T-cell (primary cell): Measurements from ENCODE around the gene BCL11B. TPM values are rescaled to one million over a fixed set of nuclear protein-coding genes. Genes with fewer than 3 reads are reported as not detected.

Source experiments
- ATAC-seq, 4 experiments: fragments of 200-7000 bp in 3 of 4; fragments of 150-1000 bp in 1 of 4; cut with Tn5 transposase; replicated peaks in 1 of 4; 1 replicate in 3 of 4; 2 replicates in 1 of 4; pipeline ENCODE4 v1.10.0; 2021; ENCODE audit warnings: moderate library complexity in 3 of 4, mild to moderate bottlenecking in 2 of 4, moderate number of reproducible peaks in 1 of 4
- CTCF ChIA-PET, 2 donors: fragments of 300-600 bp; sonication (Branson Sonifier 250); formaldehyde crosslinking; loops; one replicate each; lab custom pipeline; 2022; ENCODE audit warnings: antibody characterized with exemption in 2 of 2; lab: Charles Lee
- POLR2A ChIA-PET, 2 donors: fragments of 300-600 bp; sonication (Branson Sonifier 250); formaldehyde crosslinking; loops; one replicate each; lab custom pipeline; 2022; ENCODE audit warnings: antibody characterized with exemption in 2 of 2; lab: Charles Lee
- DNase-seq, 35 experiments: peaks; one replicate each; pipeline versions ENCODE4 v3.0.0 to v3.0.0-alpha.2; 2013 to 2023
- H3K27ac ChIP-seq: one replicate; pipeline ENCODE4 v1.5.1; 2013; ENCODE audit warnings: low read length
- H3K27me3 ChIP-seq, 2 experiments: replicated peaks in 1 of 2; 1 replicate in 1 of 2; 2 replicates in 1 of 2; pipeline versions ENCODE4 v1.6.1 to v1.7.0; 2013; ENCODE audit warnings: low read length in 1 of 2, mixed read lengths in 1 of 2; ENCODE audit not compliant: control insufficient read depth in 2 of 2, insufficient read depth in 2 of 2; ENCODE audit errors: extremely low read depth in 1 of 2
- H3K36me3 ChIP-seq, 2 donors: 1 replicate in 1 of 2; 2 replicates in 1 of 2; pipeline versions ENCODE4 v1.6.1 to v1.7.0; 2013; ENCODE audit warnings: low read length in 1 of 2; ENCODE audit not compliant: control insufficient read depth in 2 of 2, insufficient read depth in 1 of 2; ENCODE audit errors: extremely low read depth in 1 of 2
- H3K4me1 ChIP-seq, 2 experiments: 1 replicate in 1 of 2; 2 replicates in 1 of 2; pipeline versions ENCODE4 v1.6.1 to v1.7.0; 2013; ENCODE audit warnings: low read length in 2 of 2, mixed read lengths in 1 of 2; ENCODE audit not compliant: insufficient read depth in 2 of 2, control insufficient read depth in 1 of 2; ENCODE audit errors: extremely low read depth in 1 of 2
- H3K4me3 ChIP-seq, 2 donors: 1 replicate in 1 of 2; 2 replicates in 1 of 2; pipeline versions ENCODE4 v1.5.1 to v1.7.0; 2013; ENCODE audit warnings: mild to moderate bottlenecking in 2 of 2, low read length in 1 of 2, moderate library complexity in 1 of 2; ENCODE audit not compliant: control insufficient read depth in 1 of 2; ENCODE audit errors: extremely low read depth in 1 of 2
- H3K9me3 ChIP-seq: 2 replicates; pipeline ENCODE4 v1.7.0; 2013
- H3K27ac Mint-ChIP-seq, 2 donors: one replicate each; pipeline ENCODE4 v1.8.0; 2020 to 2021; ENCODE audit warnings: mild to moderate bottlenecking in 2 of 2, mixed read lengths in 2 of 2
- H3K27me3 Mint-ChIP-seq, 2 donors: one replicate each; pipeline ENCODE4 v1.8.0; 2021 to 2022; ENCODE audit warnings: mixed read lengths in 2 of 2
- H3K36me3 Mint-ChIP-seq: one replicate; pipeline ENCODE4 v1.8.0; 2021; ENCODE audit warnings: mixed read lengths
- H3K4me1 Mint-ChIP-seq, 3 donors: one replicate each; pipeline ENCODE4 v1.8.0; 2020 to 2022; ENCODE audit warnings: mixed read lengths in 3 of 3, mild to moderate bottlenecking in 1 of 3
- H3K4me3 Mint-ChIP-seq, 3 donors: one replicate each; pipeline ENCODE4 v1.8.0; 2020 to 2022; ENCODE audit warnings: mild to moderate bottlenecking in 3 of 3, mixed read lengths in 3 of 3, moderate library complexity in 3 of 3
- H3K9me3 Mint-ChIP-seq, 3 donors: one replicate each; pipeline ENCODE4 v1.8.0; 2020 to 2022; ENCODE audit warnings: mixed read lengths in 3 of 3
- WGBS: methylation state at CpG from one replicate; pipeline ENCODE4 v1.1.5; 2013; ENCODE audit warnings: missing lambda C conversion rate; ENCODE audit not compliant: insufficient coverage; 5-methylcytosine and 5-hydroxymethylcytosine counted together
- total RNA-seq, 35 experiments: library from RNA in 6 of 35; stranded (reverse) in 6 of 35; fragments of 120-200 nt in 1 of 35; gene quantifications; one replicate each; pipeline versions ENCODE4 v1.2.1 to v1.2.4 and lab custom pipeline; 2013 to 2026

Gene BCL11B
- total RNA-seq, 5 donors from 2014 or later (not counting 1 experiment from before 2014, with no cell fraction given) = 181 to 240 (median 196) TPM

GRCh38 chr14:99289394-99290189 lies 17.6 kb upstream of the BCL11B start:
- no peak overlapping the region for H3K4me3 ChIP-seq
- H3K9me3 ChIP-seq = no peaks in the 10 kb centered on the region
- Mint-ChIP-seq H3K27ac (no peak overlapping the region), H3K4me3 (no peak overlapping the region), H3K27me3 (peaks cover 3 to 10% of the 10 kb centered on the region in 2 donors), H3K4me1 (peaks cover 11 to 17% (median 14%) of the 10 kb centered on the region in 3 donors), H3K36me3 (no peaks in the 10 kb centered on the region), H3K9me3 (no peaks in the 10 kb centered on the region)
- ChIA-PET CTCF (no interaction called here), POLR2A (no interaction called here)
- H3K36me3 ChIP-seq = no peaks in the 10 kb centered on the region
- H3K4me1 ChIP-seq = peaks cover 0 to 26% of the 10 kb centered on the region in 2 experiments
- WGBS = 95% methylated on average over 11 of the region's 12 CpGs
- DNase-seq = no peak
- no peaks in the 10 kb centered on the region for H3K27me3 ChIP-seq
- H3K27ac ChIP-seq = no peak overlapping the region
- ATAC-seq = no peak

GRCh38 chr14:99288948-99289347 lies 17.0 kb upstream of the BCL11B start:
- H3K4me1 ChIP-seq = peaks cover 0 to 32% of the 10 kb centered on the region in 2 experiments
- H3K9me3 Mint-ChIP-seq = no peaks in the 10 kb centered on the region
- DNase-seq (no peak), ATAC-seq (no peak)
- ChIA-PET POLR2A (no interaction called here), CTCF (no interaction called here)
- H3K27me3 ChIP-seq = no peaks in the 10 kb centered on the region
- H3K27me3 Mint-ChIP-seq = peaks cover 3 to 10% of the 10 kb centered on the region in 2 donors
- peaks cover 11 to 17% (median 14%) of the 10 kb centered on the region in 3 donors for H3K4me1 Mint-ChIP-seq
- H3K27ac Mint-ChIP-seq = no peak overlapping the region
- no peak overlapping the region for H3K27ac ChIP-seq
- H3K36me3 Mint-ChIP-seq = no peaks in the 10 kb centered on the region
- no peaks in the 10 kb centered on the region for H3K36me3 ChIP-seq
- 95% methylated on average over 5 of the region's 5 CpGs for WGBS
- no peak overlapping the region for H3K4me3 Mint-ChIP-seq
- H3K9me3 ChIP-seq = no peaks in the 10 kb centered on the region
- H3K4me3 ChIP-seq = no peak overlapping the region

GRCh38 chr14:99287269-99287942 lies 15.4 kb upstream of the BCL11B start:
- Histone ChIP-seq H3K27me3 (no peaks in the 10 kb centered on the region), H3K36me3 (no peaks in the 10 kb centered on the region), H3K4me1 (peaks cover 0 to 34% of the 10 kb centered on the region in 2 experiments), H3K9me3 (no peaks in the 10 kb centered on the region), H3K27ac (peak overlapping the region; percentile 56), H3K4me3 (peak overlapping the region in 1 of 2 donors; percentile 20)
- Mint-ChIP-seq H3K4me3 (peak overlapping the region; percentile 41 to 78 (median 48)), H3K27me3 (peaks cover 3 to 10% of the 10 kb centered on the region in 2 donors), H3K27ac (peak overlapping the region; percentile 49 to 89), H3K4me1 (peaks cover 11 to 17% (median 14%) of the 10 kb centered on the region in 3 donors), H3K9me3 (no peaks in the 10 kb centered on the region), H3K36me3 (no peaks in the 10 kb centered on the region)
- WGBS = 49% methylated on average over 11 of the region's 13 CpGs
- peak in 13 of 35 experiments; percentile 7 to 55 (median 30) for DNase-seq
- peak; percentile 38 to 79 (median 51) for ATAC-seq
- ChIA-PET POLR2A (interaction anchor here in 1 of 2 donors (0.6 to 1.2 kb wide), 2 partner anchors 19 to 667 kb away, joined by 3 read pairs; no protein-coding TSS in a partner anchor), CTCF (interaction anchor here in 1 of 2 donors (0.6 to 0.9 kb wide), 5 partner anchors 10 to 129 kb away, joined by 3 to 6 read pairs (median 4); partner anchors contain the start of gene BCL11B)

- Mint-ChIP-seq H3K9me3 (no peaks in the 10 kb centered on the region), H3K4me1 (peaks cover 11 to 17% (median 14%) of the 10 kb centered on the region in 3 donors), H3K27ac (peak overlapping the region; percentile 49 to 89), H3K27me3 (peaks cover 3 to 5% of the 10 kb centered on the region in 2 donors), H3K4me3 (peak overlapping the region; percentile 41 to 78 (median 48)), H3K36me3 (no peaks in the 10 kb centered on the region)
- ChIA-PET CTCF (interaction anchor here in 1 of 2 donors (0.6 to 0.8 kb wide), 3 partner anchors 33 to 397 kb away, joined by 3 to 4 read pairs (median 4); no protein-coding TSS in a partner anchor), POLR2A (interaction anchor here in 1 of 2 donors (1.2 kb wide), 1 partner anchor 19 kb away, joined by 3 read pairs; no protein-coding TSS in a partner anchor)
- ATAC-seq (no peak), DNase-seq (peak in 1 of 35 experiments; percentile 20)
- no peaks in the 10 kb centered on the region for H3K9me3 ChIP-seq
- no peaks in the 10 kb centered on the region for H3K36me3 ChIP-seq
- peaks cover 0 to 34% of the 10 kb centered on the region in 2 experiments for H3K4me1 ChIP-seq
- peak overlapping the region; percentile 56 for H3K27ac ChIP-seq
- WGBS = no CpG with 5 or more reads among the region's 2 CpGs
- no peaks in the 10 kb centered on the region for H3K27me3 ChIP-seq
- H3K4me3 ChIP-seq = peak overlapping the region in 1 of 2 donors; percentile 20
Measured at GRCh38 chr14:99286761-99287160, 14.8 kb upstream of the BCL11B start.

GRCh38 chr14:99284254-99285004 lies 12.4 kb upstream of the BCL11B start:
- POLR2A ChIA-PET = no interaction called here
- CTCF ChIA-PET = interaction anchor here in 1 of 2 donors (0.6 kb wide), 1 partner anchor 10 kb away, joined by 3 read pairs; no protein-coding TSS in a partner anchor
- Histone ChIP-seq H3K4me1 (peaks cover 5 to 50% of the 10 kb centered on the region in 2 experiments), H3K27me3 (peaks cover 0 to 4% of the 10 kb centered on the region in 2 experiments), H3K4me3 (no peak overlapping the region), H3K27ac (no peak overlapping the region), H3K9me3 (no peaks in the 10 kb centered on the region), H3K36me3 (no peaks in the 10 kb centered on the region)
- DNase-seq = no peak
- no peak for ATAC-seq
- Mint-ChIP-seq H3K9me3 (no peaks in the 10 kb centered on the region), H3K36me3 (no peaks in the 10 kb centered on the region), H3K4me3 (no peak overlapping the region), H3K4me1 (peaks cover 24 to 30% (median 27%) of the 10 kb centered on the region in 3 donors), H3K27me3 (peaks cover 1 to 3% of the 10 kb centered on the region in 2 donors), H3K27ac (no peak overlapping the region)
- WGBS = 73% methylated on average over 8 of the region's 18 CpGs
